GM18507 (cell line): ENCODE measurements around the gene IKZF5.

ENCODE experiments used
- DNase-seq: peaks from one replicate; pipeline ENCODE4 v3.0.0; 2011; ENCODE audit warnings: low read depth; ENCODE audit not compliant: insufficient read length; ENCODE audit errors: extremely low spot score
- FAIRE-seq: peaks from 2 replicates; lab custom pipeline; 2011; peaks lifted over from hg19 to GRCh38; lab: Jason Lieb, UNC

IKZF5 gene

GRCh38 chr10:123008355-123009104 lies at the start of gene IKZF5, which contains the start of gene ACADSB:
TSS of gene IKZF5 (minus strand) at chr10:123008795. CDS start at chr10:122998625, 10,170 bp downstream.
TSS of gene ACADSB (plus strand) at chr10:123009006. CDS start at chr10:123009030, 24 bp downstream.
- DNase-seq (peak; percentile 99), FAIRE-seq (peak; percentile 99)

GRCh38 chr10:123057968-123058367 lies 49.4 kb upstream of the IKZF5 start:
- no peak for DNase-seq
- FAIRE-seq, result no peak

- no peak for FAIRE-seq
- DNase-seq, result no peak
These were observed 37.6 kb upstream of the IKZF5 start for GRCh38 chr10:123045961-123046731.

GRCh38 chr10:123044391-123044790 lies 35.8 kb upstream of the IKZF5 start:
- FAIRE-seq (peak; percentile 46), DNase-seq (no peak)

GRCh38 chr10:123043409-123043925 lies 34.9 kb upstream of the IKZF5 start:
- peak; percentile 39 for DNase-seq
- peak; percentile 89 for FAIRE-seq

DNA sequence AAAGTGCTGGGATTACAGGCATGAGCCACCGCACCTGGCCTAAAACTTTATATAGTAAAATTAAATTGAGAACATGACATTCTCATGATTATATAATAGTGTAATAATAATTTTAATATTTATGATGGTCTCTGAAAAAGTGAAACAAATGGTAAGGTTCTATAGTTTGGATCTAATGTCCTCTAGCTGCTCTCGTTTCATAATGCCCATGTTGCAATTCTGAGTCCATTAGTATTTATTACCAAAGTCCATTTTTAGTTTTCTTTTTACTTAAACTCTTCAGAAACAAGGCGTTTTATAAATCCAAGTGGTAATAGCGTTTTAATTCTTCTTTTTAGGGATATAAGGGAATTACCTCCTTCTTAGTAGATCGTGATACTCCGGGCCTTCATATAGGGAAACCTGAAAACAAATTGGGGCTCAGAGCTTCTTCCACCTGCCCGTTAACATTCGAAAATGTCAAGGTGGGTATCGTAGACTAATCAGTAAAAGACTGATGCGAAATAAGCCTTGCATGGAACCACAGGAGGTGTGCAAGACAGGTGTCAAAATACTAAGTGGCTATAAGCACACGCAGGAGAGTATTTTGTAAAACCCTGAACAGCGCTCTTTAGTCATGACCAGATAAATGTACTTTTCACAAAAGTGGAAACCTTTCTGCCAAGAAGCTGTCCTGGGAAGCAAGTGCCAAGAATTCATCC lies 34.3 kb upstream of the IKZF5 start:
- FAIRE-seq, result no peak
- DNase-seq, result no peak

- no peak for FAIRE-seq
These were observed 31.0 kb upstream of the IKZF5 start for GRCh38 chr10:123039632-123039930.

GRCh38 chr10:123038782-123039631 lies 30.4 kb upstream of the IKZF5 start:
- DNase-seq, result no peak
- FAIRE-seq, result peak; percentile 49

More at GRCh38 chr10:123039632-123039930, 31.0 kb upstream of the IKZF5 start:
- no peak for DNase-seq

- FAIRE-seq, result no peak
- no peak for DNase-seq
These were observed 27.0 kb upstream of the IKZF5 start for GRCh38 chr10:123035467-123036086.

- DNase-seq, result no peak
- no peak for FAIRE-seq
These were observed 25.7 kb upstream of the IKZF5 start for GRCh38 chr10:123034332-123034731.

GRCh38 chr10:123031124-123031523 lies 22.5 kb upstream of the IKZF5 start:
- FAIRE-seq (no peak), DNase-seq (no peak)

DNA sequence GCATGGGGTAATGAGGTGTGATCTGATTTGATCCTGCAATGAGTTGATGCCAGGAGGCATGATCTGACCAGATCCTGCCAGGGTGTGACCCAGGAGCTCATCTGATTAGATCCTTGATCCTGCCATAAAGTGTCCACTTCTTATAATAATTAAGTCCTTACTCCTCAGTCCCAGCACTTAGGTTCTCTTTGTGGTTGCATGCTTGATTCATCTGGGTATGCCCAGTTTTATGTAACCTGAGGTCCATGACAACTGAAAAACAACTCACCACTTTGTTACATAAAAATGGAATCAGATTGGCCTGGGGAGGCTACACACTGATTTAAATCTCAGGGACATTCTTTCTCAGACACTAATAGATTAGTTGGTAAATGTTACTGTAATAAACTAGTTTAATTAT lies 19.3 kb upstream of the IKZF5 start:
- FAIRE-seq, result no peak
- DNase-seq, result no peak

DNA sequence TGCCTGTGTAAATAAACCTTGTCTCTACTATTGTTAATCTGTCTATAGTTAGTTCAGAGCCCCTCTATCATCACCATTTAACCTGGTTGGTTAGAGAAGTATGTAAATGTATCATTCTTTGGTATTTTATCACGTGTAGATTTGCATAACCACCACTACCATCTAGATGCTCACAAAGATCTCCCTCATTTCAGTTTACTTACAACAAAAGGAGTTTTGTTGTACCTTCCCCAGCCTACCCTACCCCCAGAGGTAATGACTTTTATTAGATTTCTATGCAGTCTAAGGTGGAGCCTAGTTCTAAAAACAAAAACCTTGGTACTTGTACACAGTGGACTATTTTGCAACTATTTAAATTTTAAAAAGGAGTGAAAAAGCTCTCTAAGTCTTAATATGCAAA lies 17.7 kb upstream of the IKZF5 start:
- FAIRE-seq (no peak), DNase-seq (no peak)

- FAIRE-seq, result no peak
- DNase-seq, result no peak
These were observed 15.9 kb upstream of the IKZF5 start for GRCh38 chr10:123024540-123024939.

DNA sequence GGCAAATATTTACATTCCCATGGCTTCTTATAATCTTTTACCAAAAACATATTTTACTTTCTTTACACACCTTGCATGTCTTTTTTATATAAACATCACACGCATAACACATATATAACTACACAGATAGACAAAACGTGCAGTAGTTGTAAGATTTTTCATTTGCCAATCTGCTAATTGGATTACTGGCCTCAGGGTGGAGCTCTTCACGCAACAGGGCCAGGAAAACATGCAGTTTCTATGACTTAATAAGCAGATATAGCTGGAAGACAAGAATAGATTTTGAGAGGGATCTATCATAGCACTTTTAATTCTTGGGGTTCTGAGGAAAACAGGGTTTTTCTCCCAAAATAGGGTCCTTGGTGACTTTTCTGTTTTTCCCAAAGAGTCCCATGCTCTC lies 12.9 kb upstream of the IKZF5 start:
- FAIRE-seq, result no peak
- DNase-seq, result no peak

DNA sequence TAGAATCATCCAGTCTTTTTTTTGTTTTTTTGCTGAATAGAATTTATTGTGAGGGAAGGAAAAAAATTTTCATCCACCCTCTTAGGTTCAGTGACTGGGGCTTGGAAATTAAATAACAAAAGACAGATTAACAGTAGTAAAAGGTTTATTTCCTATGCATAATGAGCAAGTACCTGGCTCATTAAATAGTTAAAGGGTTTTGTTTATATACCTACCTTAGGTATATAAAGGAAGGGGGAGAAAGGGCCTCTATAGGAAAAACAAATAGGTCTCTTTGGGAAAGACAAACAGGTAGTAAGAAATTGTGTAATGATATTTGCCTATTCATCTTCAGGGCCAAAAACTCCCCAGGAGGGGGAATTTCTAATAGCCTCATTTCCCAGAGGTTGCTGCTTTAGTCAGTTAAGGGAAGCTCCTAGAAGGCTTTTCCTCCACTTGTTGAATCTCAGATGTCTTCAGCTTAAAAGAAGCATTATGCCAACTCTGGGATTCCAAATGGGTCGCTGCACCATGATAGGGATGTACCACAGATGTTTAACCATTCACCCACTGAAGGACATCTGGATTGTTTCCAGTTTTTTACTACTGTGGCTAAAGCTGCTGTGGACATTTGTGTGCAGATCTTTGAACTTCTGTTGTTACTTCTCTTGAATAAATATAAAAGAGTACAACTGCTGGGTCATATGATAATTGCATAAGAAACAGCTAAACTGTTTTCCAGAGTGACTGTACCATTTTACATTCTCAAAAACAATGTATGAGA lies 11.5 kb upstream of the IKZF5 start:
- DNase-seq (no peak), FAIRE-seq (no peak)

DNA sequence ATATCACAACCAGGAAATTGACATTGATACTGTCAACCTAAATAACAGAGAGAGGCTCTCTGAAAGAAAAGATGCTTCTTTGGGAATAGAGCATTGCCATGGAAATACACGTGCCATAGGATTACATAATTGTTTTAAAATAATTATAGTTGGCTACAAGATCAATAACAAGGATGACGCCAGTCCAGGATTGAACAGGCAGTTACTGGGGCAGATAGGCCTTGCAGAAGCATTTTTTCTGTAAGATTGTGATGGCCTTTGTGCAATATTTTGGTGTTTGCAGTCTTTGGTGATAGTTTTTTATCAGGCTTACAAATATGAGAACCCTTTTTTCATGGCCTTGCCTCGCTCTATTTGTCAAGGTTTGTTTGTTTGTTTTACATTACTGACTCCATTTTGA lies 10.7 kb upstream of the IKZF5 start:
- DNase-seq, result no peak
- FAIRE-seq, result no peak

- DNase-seq, result no peak
- FAIRE-seq, result no peak
These were observed 9.9 kb upstream of the IKZF5 start for GRCh38 chr10:123018531-123018930.
